ENCODE results near the gene LRRC25. TPM values are rescaled to one million over a fixed set of nuclear protein-coding genes. Genes with fewer than 3 reads are reported as not detected.
A peak's percentile ranks its signal among the peaks of the same experiment; 100 is the strongest.
"Not testable (repeated sequence)": the region's sequence is repeated elsewhere in the genome, so short reads cannot be mapped to it uniquely, and the experiment has no call there.

Gene LRRC25
- total RNA-seq, 1 donor from 2014 or later = 0.06 TPM

GRCh38 chr19:18384775-18385174, 12.6 kb downstream of the LRRC25 start:
- H3K4me3 ChIP-seq (ENCODE audit: low read depth, low read length) = no peak overlapping the region
- TF ChIP-seq, protein P1, sequence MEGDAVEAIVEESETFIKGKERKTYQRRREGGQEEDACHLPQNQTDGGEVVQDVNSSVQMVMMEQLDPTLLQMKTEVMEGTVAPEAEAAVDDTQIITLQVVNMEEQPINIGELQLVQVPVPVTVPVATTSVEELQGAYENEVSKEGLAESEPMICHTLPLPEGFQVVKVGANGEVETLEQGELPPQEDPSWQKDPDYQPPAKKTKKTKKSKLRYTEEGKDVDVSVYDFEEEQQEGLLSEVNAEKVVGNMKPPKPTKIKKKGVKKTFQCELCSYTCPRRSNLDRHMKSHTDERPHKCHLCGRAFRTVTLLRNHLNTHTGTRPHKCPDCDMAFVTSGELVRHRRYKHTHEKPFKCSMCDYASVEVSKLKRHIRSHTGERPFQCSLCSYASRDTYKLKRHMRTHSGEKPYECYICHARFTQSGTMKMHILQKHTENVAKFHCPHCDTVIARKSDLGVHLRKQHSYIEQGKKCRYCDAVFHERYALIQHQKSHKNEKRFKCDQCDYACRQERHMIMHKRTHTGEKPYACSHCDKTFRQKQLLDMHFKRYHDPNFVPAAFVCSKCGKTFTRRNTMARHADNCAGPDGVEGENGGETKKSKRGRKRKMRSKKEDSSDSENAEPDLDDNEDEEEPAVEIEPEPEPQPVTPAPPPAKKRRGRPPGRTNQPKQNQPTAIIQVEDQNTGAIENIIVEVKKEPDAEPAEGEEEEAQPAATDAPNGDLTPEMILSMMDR (conservative IDR thresholded peaks at IDR 0.05; ENCODE audit: low read depth, low read length) = no peak
- no peak for DNase-seq (ENCODE audit: low read depth)

- DNase-seq (ENCODE audit: low read depth); H3K4me3 ChIP-seq (ENCODE audit: low read depth, low read length): not testable (repeated sequence)
Measured at GRCh38 chr19:18383622-18384021, 13.8 kb downstream of the LRRC25 start.

GRCh38 chr19:18380843-18381242, 16.6 kb downstream of the LRRC25 start:
- no peak for DNase-seq (ENCODE audit: low read depth)
- TF ChIP-seq, protein P1 (conservative IDR thresholded peaks at IDR 0.05; ENCODE audit: low read depth, low read length) = no peak
- H3K4me3 ChIP-seq (ENCODE audit: low read depth, low read length) = no peak overlapping the region

DNA sequence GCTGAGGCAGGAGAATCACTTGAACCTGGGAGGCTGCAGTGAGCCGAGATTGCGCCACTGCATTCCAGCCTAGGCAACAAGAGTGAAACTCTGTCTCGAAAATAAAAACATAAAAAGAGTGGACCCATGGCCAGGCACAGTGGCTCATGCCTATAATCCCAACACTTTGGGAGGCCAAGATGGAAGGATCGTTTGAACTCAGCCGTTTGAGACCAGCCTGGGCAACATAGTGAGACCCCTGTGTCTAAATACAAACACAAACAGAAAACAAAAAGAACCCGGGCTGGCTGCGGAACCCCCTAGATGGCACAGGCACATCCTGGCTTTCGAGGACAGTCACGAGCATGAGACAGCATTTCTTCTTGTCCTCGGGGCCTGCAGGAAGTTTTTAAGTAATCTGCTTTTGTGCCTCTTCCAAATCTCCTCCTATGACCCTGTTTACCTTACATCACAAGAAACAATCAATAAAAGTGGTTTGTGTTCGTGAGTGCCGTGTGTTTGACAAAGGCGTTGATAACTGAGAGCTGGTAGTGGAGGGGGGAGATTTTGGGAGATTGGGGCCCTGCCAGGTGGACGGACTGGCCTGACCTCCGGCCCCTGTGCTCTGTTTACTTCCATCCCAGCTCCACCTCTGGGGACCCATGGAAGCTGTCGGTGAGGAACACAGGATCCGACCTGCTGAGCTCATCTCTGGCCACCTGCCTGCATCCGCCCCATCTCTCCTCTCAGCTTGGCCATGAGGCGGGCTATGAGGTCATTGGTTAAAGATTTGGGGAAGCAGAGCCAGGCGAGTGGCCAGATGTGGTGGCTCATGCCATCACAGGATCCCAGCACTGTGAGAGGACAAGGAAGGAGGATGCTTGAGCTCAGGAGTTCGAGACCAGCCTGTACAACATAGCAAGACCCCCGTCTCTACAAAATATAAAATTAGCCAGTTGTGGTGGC, 17.3 kb downstream of the LRRC25 start:
- no peak overlapping the region for H3K4me3 ChIP-seq (ENCODE audit: low read depth, low read length)
- TF ChIP-seq, protein P1 (conservative IDR thresholded peaks at IDR 0.05; ENCODE audit: low read depth, low read length) = no peak
- DNase-seq (ENCODE audit: low read depth) = peak; percentile 74

DNA sequence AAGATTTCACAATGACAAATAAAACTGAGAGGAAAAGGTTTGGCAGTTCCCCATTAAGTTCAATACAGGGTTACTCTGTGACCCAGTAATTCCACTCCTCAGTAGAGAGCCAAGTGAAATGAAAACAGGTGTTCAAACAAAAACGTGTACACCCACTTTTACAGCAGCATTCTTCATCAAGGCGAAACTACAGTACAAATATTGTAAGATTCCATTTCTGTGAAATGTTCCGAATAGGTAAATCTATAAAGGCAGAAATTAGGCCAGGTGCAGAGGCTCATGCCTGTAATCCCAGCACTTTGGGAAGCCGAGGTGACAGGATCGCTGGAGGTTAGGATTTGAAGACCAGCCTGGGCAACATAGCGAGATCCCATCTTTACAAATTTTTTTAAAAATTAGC, 20.4 kb downstream of the LRRC25 start:
- TF ChIP-seq, protein P1 (conservative IDR thresholded peaks at IDR 0.05; ENCODE audit: low read depth, low read length) = no peak
- no peak overlapping the region for H3K4me3 ChIP-seq (ENCODE audit: low read depth, low read length)
- DNase-seq (ENCODE audit: low read depth) = no peak

GRCh38 chr19:18373892-18374629, 23.4 kb downstream of the LRRC25 start:
- peak; percentile 86 for DNase-seq (ENCODE audit: low read depth)
- TF ChIP-seq, protein P1 (conservative IDR thresholded peaks at IDR 0.05; ENCODE audit: low read depth, low read length) = no peak
- H3K4me3 ChIP-seq (ENCODE audit: low read depth, low read length) = no peak overlapping the region

- no peak for DNase-seq (ENCODE audit: low read depth)
- no peak overlapping the region for H3K4me3 ChIP-seq (ENCODE audit: low read depth, low read length)
Measured at GRCh38 chr19:18373407-18373891, 24.0 kb downstream of the LRRC25 start.

More at GRCh38 chr19:18373407-18373891, 24.0 kb downstream of the LRRC25 start:
- TF ChIP-seq, protein P1 (conservative IDR thresholded peaks at IDR 0.05; ENCODE audit: low read depth, low read length) = no peak

Measured in epithelial cell of proximal tubule (primary cell).